Activated T-cell treated with anti-CD3 and anti-CD28 coated beads, Interleukin-2, amount 50 U/mL, for 72 hours (primary cell): ENCODE data around the gene CD79A. TPM values are rescaled to one million over a fixed set of nuclear protein-coding genes. Genes with fewer than 3 reads are reported as not detected.

Experiments
- ATAC-seq, 2 donors: fragments of 150-1000 bp; cut with Tn5 transposase; replicated peaks in 1 of 2; 2 replicates each; pipeline ENCODE4 v1.10.0; 2021; ENCODE audit warnings: moderate library complexity in 2 of 2, mild to moderate bottlenecking in 1 of 2
- DNase-seq, 2 donors: peaks; one replicate each; pipeline ENCODE4 v3.0.0; 2021 to 2022; ENCODE audit warnings: mixed read lengths in 1 of 2
- H3K27ac Mint-ChIP-seq: one replicate; pipeline ENCODE4 v1.8.0; 2022; ENCODE audit warnings: mild to moderate bottlenecking, moderate library complexity, mixed read lengths
- H3K27me3 Mint-ChIP-seq: one replicate; pipeline ENCODE4 v1.8.0; 2022; ENCODE audit warnings: low read depth, mixed read lengths
- H3K36me3 Mint-ChIP-seq, 2 donors: one replicate each; pipeline ENCODE4 v1.8.0; 2022; ENCODE audit warnings: mixed read lengths in 2 of 2, mild to moderate bottlenecking in 1 of 2; ENCODE audit not compliant: insufficient read depth in 2 of 2
- H3K4me1 Mint-ChIP-seq: one replicate; pipeline ENCODE4 v1.8.0; 2022; ENCODE audit warnings: low read depth, mixed read lengths
- H3K4me3 Mint-ChIP-seq, 2 donors: one replicate each; pipeline ENCODE4 v1.8.0; 2022; ENCODE audit warnings: mild to moderate bottlenecking in 2 of 2, mixed read lengths in 2 of 2, moderate library complexity in 2 of 2
- H3K9me3 Mint-ChIP-seq, 2 donors: one replicate each; pipeline ENCODE4 v1.8.0; 2022; ENCODE audit warnings: mixed read lengths in 2 of 2
- total RNA-seq, 2 donors: library from RNA; stranded (reverse); gene quantifications; one replicate each; pipeline ENCODE4 v1.2.3, GENCODE V29; 2022

CD79A gene
- total RNA-seq, 2 donors from 2014 or later, result 12.3 to 27.5 TPM

DNA sequence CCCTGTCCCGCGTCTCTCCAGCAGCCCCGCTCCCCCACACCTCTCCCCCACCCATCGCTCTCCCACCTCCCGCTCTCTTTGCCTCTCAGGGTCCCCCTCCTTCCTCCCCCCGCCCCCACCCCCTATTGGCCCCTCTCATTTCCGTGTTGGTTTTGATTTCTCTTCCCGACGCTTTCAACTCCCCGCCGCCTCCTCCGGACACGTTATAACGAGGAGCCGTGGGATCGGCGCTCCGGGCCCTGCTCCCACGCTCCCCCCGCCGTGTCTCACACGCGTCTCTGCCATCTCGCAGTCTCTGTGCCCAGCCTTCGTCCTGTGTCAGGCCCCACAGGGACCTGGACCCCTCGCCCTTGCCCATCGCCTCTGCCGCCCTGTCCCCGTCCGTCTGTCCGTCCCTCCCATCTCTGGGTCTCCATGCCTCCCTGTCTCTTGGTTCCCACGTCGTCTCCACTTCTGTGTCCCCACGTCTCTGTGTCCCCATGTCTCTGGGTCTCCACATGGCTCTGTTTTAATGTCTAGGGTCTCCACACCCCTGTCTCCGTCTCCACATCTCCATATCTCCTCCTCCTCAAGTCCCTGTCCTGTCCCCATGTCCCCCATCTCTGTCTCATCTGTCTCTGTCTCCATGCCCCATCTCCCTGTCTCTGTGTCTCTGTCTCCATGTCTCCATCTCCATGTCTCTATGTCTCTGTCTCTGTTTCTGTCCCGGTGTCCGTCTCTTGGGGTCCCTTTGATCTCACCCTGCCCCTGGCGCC, 38.1 kb downstream of the CD79A start:
- Mint-ChIP-seq H3K36me3 (no peaks in the 10 kb centered on the region), H3K4me1 (peaks cover 32% of the 10 kb centered on the region), H3K27ac (no peak overlapping the region), H3K4me3 (peak overlapping the region in 1 of 2 donors; percentile 29), H3K27me3 (peaks cover 12% of the 10 kb centered on the region), H3K9me3 (no peaks in the 10 kb centered on the region)
- no peak for ATAC-seq
- no peak for DNase-seq

DNA sequence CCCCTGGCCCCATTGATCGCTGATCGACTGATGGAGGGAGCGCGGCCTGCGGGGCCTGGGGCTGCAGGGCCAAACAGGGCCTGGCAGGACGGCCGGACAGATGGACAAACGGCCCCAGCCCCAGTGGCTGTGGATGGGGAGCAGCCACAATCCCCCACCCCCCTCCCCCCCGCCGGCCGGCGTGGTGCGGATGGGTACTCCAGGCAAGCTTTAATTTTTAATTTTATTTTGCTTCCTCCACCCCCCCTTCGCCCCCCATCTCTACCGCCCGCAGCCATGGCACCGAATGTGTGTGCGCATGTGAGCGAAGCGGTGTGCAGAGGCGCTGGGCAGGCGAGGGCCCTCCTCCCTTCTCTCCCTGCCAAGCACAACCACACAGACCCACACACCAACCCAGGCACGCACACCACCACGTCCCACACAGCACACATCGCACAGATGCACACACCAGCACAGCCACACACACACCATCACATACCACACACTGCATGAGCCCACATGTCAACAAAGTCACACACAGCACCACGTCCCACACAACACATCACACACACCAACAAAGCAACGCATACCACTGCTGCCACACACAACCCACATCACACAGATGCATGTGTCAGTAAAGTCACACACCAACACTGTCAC, 38.8 kb downstream of the CD79A start:
- Mint-ChIP-seq H3K36me3 (no peaks in the 10 kb centered on the region), H3K9me3 (no peaks in the 10 kb centered on the region), H3K4me1 (peaks cover 25% of the 10 kb centered on the region), H3K4me3 (no peak overlapping the region), H3K27ac (no peak overlapping the region), H3K27me3 (peaks cover 12% of the 10 kb centered on the region)
- ATAC-seq, result peak in 1 of 2 donors; percentile 12
- no peak for DNase-seq

DNA sequence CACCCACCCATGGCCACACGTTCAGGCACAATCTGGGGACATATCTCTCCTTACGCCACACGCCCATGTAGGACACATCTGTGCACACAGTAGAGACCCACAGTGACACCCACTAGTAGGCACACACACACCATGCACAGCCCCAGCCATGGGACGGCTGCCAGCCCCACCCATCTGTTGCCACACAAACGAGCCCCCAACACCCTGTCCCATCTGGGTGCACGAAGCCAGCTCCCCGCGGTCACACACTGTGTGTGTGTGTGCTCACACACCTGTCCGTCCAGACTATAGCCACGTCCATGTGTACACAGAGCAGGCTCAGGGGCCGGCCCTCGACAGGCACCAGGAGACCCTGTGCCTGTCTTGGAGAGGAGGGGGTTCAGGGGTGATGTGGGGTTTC, 40.6 kb downstream of the CD79A start:
- H3K4me3 Mint-ChIP-seq, result no peak overlapping the region
- peak in 1 of 2 donors; percentile 5 for ATAC-seq
- H3K4me1 Mint-ChIP-seq, result peaks cover 18% of the 10 kb centered on the region
- no peak for DNase-seq
- H3K9me3 Mint-ChIP-seq, result no peaks in the 10 kb centered on the region
- no peak overlapping the region for H3K27ac Mint-ChIP-seq
- peaks cover 7% of the 10 kb centered on the region for H3K27me3 Mint-ChIP-seq
- no peaks in the 10 kb centered on the region for H3K36me3 Mint-ChIP-seq

DNA sequence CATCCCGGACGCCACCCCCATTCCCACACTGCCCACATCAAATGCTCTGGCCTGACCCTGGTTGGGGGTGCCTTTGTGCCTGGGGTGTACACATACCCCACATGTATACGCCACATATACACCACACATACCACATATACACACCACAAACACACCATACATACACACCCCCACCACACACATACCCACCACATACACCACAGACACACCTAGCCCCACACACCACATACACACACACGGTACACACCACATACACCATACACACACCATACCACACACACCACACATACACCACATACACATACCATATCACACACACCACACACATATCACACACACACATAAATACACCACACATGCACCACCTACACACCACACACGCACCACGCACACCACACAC, 41.0 kb downstream of the CD79A start:
- Mint-ChIP-seq H3K27ac (no peak overlapping the region), H3K27me3 (peaks cover 9% of the 10 kb centered on the region), H3K4me3 (no peak overlapping the region), H3K36me3 (no peaks in the 10 kb centered on the region), H3K9me3 (no peaks in the 10 kb centered on the region), H3K4me1 (peaks cover 20% of the 10 kb centered on the region)
- DNase-seq (no peak), ATAC-seq (peak in 1 of 2 donors; percentile 6)

DNA sequence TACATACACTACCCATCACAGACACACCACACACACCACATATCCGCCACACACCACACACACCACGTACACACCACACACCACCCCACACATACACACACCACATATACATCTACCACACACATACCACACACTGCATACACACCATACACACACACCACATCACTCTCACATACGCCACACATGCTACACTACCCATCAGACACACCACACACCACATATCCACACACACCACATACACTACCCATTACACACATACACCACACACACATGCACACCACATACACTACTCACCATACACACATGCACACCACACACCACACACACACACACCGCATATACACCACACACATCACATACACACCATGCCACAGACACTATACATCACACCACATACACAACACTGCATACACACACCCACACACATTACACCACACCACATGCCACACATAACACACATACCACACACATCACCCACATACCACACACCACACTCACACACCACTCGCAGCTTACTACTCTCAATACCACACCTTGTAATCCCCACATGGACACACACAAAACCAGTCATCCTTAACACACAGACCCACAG, 41.7 kb downstream of the CD79A start:
- Mint-ChIP-seq H3K27me3 (peaks cover 14% of the 10 kb centered on the region), H3K9me3 (no peaks in the 10 kb centered on the region), H3K36me3 (no peaks in the 10 kb centered on the region), H3K27ac (no peak overlapping the region), H3K4me1 (peaks cover 21% of the 10 kb centered on the region), H3K4me3 (no peak overlapping the region)
- DNase-seq (no peak), ATAC-seq (peak in 1 of 2 donors; percentile 11)

DNA sequence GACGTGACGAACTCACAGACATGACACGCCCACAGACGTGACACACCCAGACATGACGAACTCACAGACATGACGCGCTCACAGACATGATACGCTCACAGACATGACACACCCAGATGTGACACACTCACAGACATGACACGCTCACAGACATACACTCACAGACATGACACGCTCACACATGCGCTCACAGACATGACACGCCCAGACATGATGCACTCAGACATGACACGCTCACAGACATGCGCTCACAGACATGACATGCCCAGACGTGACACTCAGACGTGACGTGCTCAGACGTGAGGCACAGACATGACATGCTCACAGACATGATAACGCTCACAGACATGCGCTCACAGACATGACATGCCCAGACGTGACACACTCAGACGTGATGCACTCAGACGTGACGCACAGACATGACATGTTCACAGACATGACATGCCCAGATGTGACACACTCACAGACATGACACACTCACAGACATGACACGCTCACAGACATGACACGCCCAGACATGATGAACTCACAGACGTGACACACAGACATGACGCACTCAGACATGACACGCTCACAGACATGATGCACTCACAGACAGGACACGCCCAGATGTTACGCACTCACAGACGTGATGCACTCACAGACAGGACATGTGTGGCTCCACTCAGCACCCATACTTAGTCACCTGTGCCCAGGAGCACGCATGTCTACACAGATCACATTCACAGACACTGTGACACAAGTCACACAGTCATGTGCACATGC, 43.1 kb downstream of the CD79A start:
- Mint-ChIP-seq H3K27ac (no peak overlapping the region), H3K4me1 (peaks cover 13% of the 10 kb centered on the region), H3K9me3 (no peaks in the 10 kb centered on the region), H3K27me3 (peaks cover 14% of the 10 kb centered on the region), H3K4me3 (no peak overlapping the region), H3K36me3 (no peaks in the 10 kb centered on the region)
- peak in 1 of 2 donors; percentile 30 for ATAC-seq
- no peak for DNase-seq

DNA sequence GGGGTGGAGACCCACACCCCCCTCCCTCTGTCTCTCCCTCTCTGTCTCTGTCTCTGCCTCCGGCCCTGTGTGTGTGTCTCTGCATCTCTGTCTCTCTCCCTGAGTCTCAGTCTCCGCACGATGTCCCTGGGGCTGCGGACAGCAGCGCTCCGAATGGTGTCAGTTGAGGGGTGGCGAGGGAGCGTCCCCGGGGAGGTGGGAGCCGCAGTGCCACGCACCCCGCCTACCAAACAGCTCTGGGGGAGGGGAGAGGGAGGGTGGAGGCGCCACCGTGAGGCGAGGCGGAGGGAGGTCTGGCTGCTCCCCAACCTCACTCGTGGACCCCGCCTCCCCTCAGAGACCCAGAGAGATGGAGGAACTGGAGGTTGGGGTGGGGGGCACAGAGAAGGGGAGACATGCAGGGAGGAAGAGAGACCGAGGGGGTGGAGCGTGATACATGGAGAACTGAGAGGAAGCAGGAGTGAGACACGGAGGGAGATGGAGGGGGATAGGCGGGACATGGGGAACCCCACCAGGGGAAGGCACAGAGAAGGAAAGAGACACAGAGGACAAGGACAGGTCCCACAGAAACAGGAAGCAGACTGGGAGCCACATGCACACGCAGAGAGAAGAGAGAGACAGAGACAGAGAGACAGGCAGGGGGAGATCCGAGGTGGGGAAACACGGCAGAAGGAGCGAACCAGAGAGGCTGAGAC, 44.0 kb downstream of the CD79A start:
- H3K27ac Mint-ChIP-seq, result no peak overlapping the region
- no peak for ATAC-seq
- H3K4me1 Mint-ChIP-seq, result peaks cover 13% of the 10 kb centered on the region
- H3K4me3 Mint-ChIP-seq, result no peak overlapping the region
- peaks cover 14% of the 10 kb centered on the region for H3K27me3 Mint-ChIP-seq
- H3K9me3 Mint-ChIP-seq, result no peaks in the 10 kb centered on the region
- H3K36me3 Mint-ChIP-seq, result no peaks in the 10 kb centered on the region
- DNase-seq, result no peak

DNA sequence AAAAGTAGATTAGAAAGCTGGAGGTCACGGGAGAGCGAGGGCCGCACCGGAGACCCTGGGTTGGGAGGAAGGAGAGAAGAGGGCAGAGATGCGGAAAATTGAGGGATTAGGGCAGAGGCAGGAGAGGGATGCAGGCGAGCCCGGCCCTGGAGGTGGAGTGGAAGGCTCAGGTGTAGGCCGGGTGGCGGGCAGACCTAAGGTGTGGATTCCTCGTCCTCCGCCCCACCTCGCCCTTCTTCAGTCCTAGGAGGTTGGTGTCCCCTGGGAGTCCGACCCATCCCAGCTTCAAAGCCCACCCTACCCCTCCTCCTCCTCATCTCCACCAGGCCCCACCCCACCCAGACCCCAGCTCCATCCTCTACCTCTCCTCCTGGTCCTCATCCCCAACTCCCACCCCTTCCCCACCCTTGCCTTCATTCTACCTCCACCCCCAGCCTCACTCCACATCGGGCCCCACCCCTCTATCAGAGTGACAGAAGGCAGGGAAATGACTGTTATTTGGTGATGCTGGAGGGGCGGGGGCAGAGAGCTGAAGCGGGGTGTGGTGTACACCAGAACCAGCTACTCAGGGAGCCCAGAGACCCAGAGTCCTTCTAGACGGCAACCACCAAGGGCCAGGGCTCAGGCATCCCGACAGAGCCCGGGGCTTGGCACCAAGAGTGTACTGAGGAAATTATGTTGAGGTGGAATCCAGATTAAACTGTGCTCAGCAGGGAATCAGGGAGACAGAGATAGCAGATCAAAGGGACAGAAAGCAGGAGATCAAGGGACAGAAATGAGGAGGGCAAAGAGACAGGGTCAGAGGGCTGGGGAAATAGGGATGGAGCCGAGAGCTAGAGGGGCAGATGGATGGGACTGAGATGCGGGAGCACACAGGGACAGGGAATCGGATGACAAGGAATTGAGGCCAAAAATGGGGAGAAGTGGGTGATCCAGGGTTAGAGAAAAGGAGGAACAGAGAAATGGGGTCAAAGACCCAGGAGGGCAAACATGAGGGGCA, 44.8 kb downstream of the CD79A start:
- ATAC-seq (no peak), DNase-seq (no peak)
- no peaks in the 10 kb centered on the region for H3K36me3 Mint-ChIP-seq
- peaks cover 14% of the 10 kb centered on the region for H3K27me3 Mint-ChIP-seq
- H3K27ac Mint-ChIP-seq, result no peak overlapping the region
- peaks cover 13% of the 10 kb centered on the region for H3K4me1 Mint-ChIP-seq
- no peak overlapping the region for H3K4me3 Mint-ChIP-seq
- no peaks in the 10 kb centered on the region for H3K9me3 Mint-ChIP-seq

DNA sequence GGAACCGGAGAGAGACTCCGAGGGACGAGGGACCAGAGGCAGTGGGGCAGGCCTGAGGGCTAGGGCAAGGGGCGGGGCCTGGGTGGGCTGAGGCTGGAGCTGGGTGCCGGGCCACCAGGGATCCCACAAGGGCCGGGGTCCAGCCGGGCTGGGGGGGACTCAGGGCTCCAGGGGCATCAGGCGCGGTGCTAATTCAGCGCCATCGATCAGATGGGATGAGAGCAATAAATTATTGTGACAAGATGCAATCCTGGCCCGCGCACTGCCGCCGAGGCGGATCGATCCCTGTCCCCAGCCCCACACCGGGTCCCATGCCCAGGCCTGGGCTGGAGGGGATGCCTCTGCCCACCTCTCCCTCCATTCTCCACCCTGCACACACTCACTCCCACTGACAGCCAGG, 45.5 kb downstream of the CD79A start:
- Mint-ChIP-seq H3K27ac (no peak overlapping the region), H3K9me3 (no peaks in the 10 kb centered on the region), H3K4me3 (no peak overlapping the region), H3K36me3 (no peaks in the 10 kb centered on the region), H3K4me1 (peaks cover 13% of the 10 kb centered on the region), H3K27me3 (peaks cover 14% of the 10 kb centered on the region)
- no peak for DNase-seq
- no peak for ATAC-seq

DNA sequence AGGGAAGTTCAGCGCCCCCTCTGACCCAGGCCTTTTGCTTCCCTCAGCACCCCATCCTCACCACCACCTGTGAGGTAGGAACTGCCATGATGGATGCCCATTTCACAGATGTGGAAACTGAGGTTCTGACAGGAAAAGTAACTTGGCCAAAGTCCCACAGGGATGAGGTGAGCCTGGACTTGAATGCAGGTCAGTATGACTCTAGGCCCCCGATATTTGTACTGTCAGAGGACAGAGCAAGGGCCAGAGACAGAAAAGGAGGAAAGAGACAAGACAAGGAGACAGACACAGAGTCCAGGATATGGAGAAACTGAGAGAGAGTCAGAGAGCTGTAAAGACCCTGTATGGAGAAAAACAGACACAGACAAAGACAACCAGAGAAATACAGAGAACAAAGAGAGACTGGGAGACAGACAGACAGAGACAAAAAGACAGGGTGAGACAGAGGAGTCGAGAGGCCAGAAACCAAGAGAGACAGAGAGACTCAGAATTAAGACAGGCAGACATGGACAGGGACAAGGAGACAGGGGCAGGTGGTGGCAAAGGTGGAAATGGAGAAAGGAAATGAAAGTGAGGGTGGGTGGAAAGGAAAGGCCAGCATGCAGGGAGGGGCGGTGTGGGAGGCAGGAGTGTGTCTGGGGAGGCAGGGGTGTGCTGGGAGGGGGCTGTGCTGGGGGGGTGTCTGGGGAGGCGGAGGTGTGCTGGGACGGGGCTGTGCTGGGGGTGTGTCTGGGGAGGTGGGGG, 46.1 kb downstream of the CD79A start:
- no peak overlapping the region for H3K4me3 Mint-ChIP-seq
- ATAC-seq (no peak), DNase-seq (no peak)
- H3K9me3 Mint-ChIP-seq, result no peaks in the 10 kb centered on the region
- peaks cover 13% of the 10 kb centered on the region for H3K4me1 Mint-ChIP-seq
- peaks cover 0 to 2% of the 10 kb centered on the region in 2 donors for H3K36me3 Mint-ChIP-seq
- peaks cover 14% of the 10 kb centered on the region for H3K27me3 Mint-ChIP-seq
- no peak overlapping the region for H3K27ac Mint-ChIP-seq
